K562 (cell line): ENCODE measurements around the gene PSMA8. TPM values are rescaled to one million over a fixed set of nuclear protein-coding genes. Genes with fewer than 3 reads are reported as not detected.
A peak's percentile ranks its signal among the peaks of the same experiment; 100 is the strongest.

Experiments used
- ATF7 ChIP-seq: fragments of 450-650 bp; IDR thresholded peaks from 2 replicates; pipeline ENCODE4 v1.7.1; 2014; ENCODE audit warnings: mild to moderate bottlenecking, moderate library complexity
- CBX5 ChIP-seq: IDR thresholded peaks from 2 replicates; pipeline ENCODE4 v1.6.1; 2014; ENCODE audit warnings: low read depth, borderline replicate concordance
- ELF1 ChIP-seq: fragments of 200-800 bp; sonication (Bioruptor generic); IDR thresholded peaks from 2 replicates; pipeline ENCODE4 v1.6.1; 2016; ENCODE audit warnings: missing genetic modification characterization, missing compliant biosample characterization
- ETS2 ChIP-seq: IDR thresholded peaks from 2 replicates; pipeline ENCODE4 v1.6.1; 2016; ENCODE audit warnings: borderline replicate concordance, missing genetic modification characterization, mild to moderate bottlenecking, moderate library complexity, missing compliant biosample characterization; ENCODE audit not compliant: poor library complexity, severe bottlenecking
- EZH2 ChIP-seq: IDR thresholded peaks from 2 replicates; pipeline ENCODE4 v1.6.1; 2012; ENCODE audit warnings: low read depth, mild to moderate bottlenecking, inconsistent platforms, low read length, borderline replicate concordance
- HDAC1 ChIP-seq, 2 experiments: fragments of 450-650 bp; IDR thresholded peaks; 2 replicates each; pipeline ENCODE4 v1.6.1; 2016 to 2017; ENCODE audit warnings: inconsistent platforms in 1 of 2, mild to moderate bottlenecking in 1 of 2, moderate library complexity in 1 of 2
- HES1 ChIP-seq: fragments of 450-650 bp; IDR thresholded peaks from 2 replicates; pipeline ENCODE4 v1.6.1; 2016; ENCODE audit warnings: low read depth, mild to moderate bottlenecking, moderate library complexity
- MAX ChIP-seq: sonication (generic); formaldehyde crosslinking; IDR thresholded peaks from 2 replicates; pipeline ENCODE4 v1.9.0; 2022; ENCODE audit warnings: mild to moderate bottlenecking, missing genetic modification reagents
- NCOA6 ChIP-seq: fragments of 450-650 bp; IDR thresholded peaks from 2 replicates; pipeline ENCODE4 v1.6.1; 2017; ENCODE audit warnings: mild to moderate bottlenecking
- PHF20 ChIP-seq: fragments of 450-650 bp; IDR thresholded peaks from 2 replicates; pipeline ENCODE4 v1.6.1; 2018; ENCODE audit not compliant: partially characterized antibody
- RAD21 ChIP-seq, 2 experiments: fragments of 250-450 bp in 1 of 2; fragments of 450-650 bp in 1 of 2; sonication (Bioruptor Pico) in 1 of 2; formaldehyde crosslinking in 1 of 2; IDR thresholded peaks in 1 of 2; conservative IDR thresholded peaks in 1 of 2; 2 replicates each; pipeline versions ENCODE4 v1.4.0 to v1.8.0; 2020 to 2022; ENCODE audit warnings: mild to moderate bottlenecking in 2 of 2, moderate library complexity in 1 of 2
- SMAD1 ChIP-seq: fragments of 150-350 bp; IDR thresholded peaks from 2 replicates; pipeline ENCODE4 v1.6.1; 2014; ENCODE audit warnings: low read length, low read depth; ENCODE audit not compliant: partially characterized antibody
- SMARCE1 ChIP-seq: fragments of 450-650 bp; IDR thresholded peaks from 2 replicates; pipeline ENCODE4 v1.7.1; 2016; ENCODE audit warnings: mild to moderate bottlenecking
- TAF1 ChIP-seq: IDR thresholded peaks from 2 replicates; pipeline ENCODE4 v1.6.1; 2011; ENCODE audit warnings: mild to moderate bottlenecking, low read length, moderate library complexity; ENCODE audit not compliant: insufficient read depth, control insufficient read depth, severe bottlenecking; ENCODE audit errors: extremely low read depth
- U2AF2 ChIP-seq: fragments of 200-400 bp; formaldehyde crosslinking; optimal IDR thresholded peaks from 2 replicates; pipeline ENCODE3; 2017; ENCODE audit warnings: low read depth, mild to moderate bottlenecking, low read length
- ZC3H8 ChIP-seq: fragments of 450-650 bp; IDR thresholded peaks from 2 replicates; pipeline ENCODE4 v1.6.1; 2017
- ZNF224 ChIP-seq: sonication (generic); formaldehyde crosslinking; IDR thresholded peaks from 2 replicates; pipeline ENCODE4 v1.8.0; 2022; ENCODE audit warnings: mild to moderate bottlenecking, missing genetic modification reagents
- ZNF311 ChIP-seq: fragments of 250-450 bp; sonication (Bioruptor Pico); IDR thresholded peaks from 2 replicates; pipeline ENCODE4 v1.4.0; 2020; ENCODE audit warnings: mild to moderate bottlenecking, moderate library complexity
- ZNF436 ChIP-seq: fragments of 250-450, 450-650 bp; sonication (Bioruptor Pico); formaldehyde crosslinking; IDR thresholded peaks from 2 replicates; pipeline ENCODE4 v1.7.0; 2020; ENCODE audit warnings: mild to moderate bottlenecking
- ZNF511 ChIP-seq: sonication (generic); formaldehyde crosslinking; IDR thresholded peaks from 2 replicates; pipeline ENCODE4 v1.8.0; 2022; ENCODE audit warnings: mild to moderate bottlenecking, missing genetic modification reagents
- ZNF639 ChIP-seq, 2 experiments: fragments of 200-800 bp in 1 of 2; sonication (Bioruptor generic) in 1 of 2; sonication (generic) in 1 of 2; formaldehyde crosslinking in 1 of 2; IDR thresholded peaks in 1 of 2; conservative IDR thresholded peaks in 1 of 2; 2 replicates each; pipeline versions ENCODE4 v1.5.0 to v1.6.1; 2016 to 2020; ENCODE audit warnings: missing compliant biosample characterization in 1 of 2, missing genetic modification characterization in 1 of 2, missing genetic modification reagents in 1 of 2
- ZNF644 ChIP-seq: fragments of 200-800 bp; sonication (Bioruptor generic); IDR thresholded peaks from 2 replicates; pipeline ENCODE4 v1.6.1; 2016; ENCODE audit warnings: low read depth, missing genetic modification characterization, missing compliant biosample characterization
- polyA plus RNA-seq, 8 experiments: library from polyadenylated mRNA; depleted of rRNA in 4 of 8; stranded (reverse) in 5 of 8; unstranded in 3 of 8; fragments of >200 nt; fragmentation: Nextera tagmentation in 2 of 8; fragmentation: Illumina TruSeq in 1 of 8; extraction: Ambion mirVana in 2 of 8; extraction: Trizol in 1 of 8; gene quantifications; 2 replicates each; pipeline versions ENCODE4 v1.2.1 to v1.2.3, GENCODE V29; 2011 to 2014; ENCODE audit warnings: inconsistent platforms in 1 of 8, missing spikeins in 1 of 8
- total RNA-seq, 7 experiments: library from RNA; depleted of rRNA in 6 of 7; stranded (reverse); fragments of >200 nt in 6 of 7; fragmentation: Illumina TruSeq in 2 of 7; extraction: Trizol in 2 of 7; gene quantifications; 2 replicates each; pipeline versions ENCODE4 v1.2.1 to v1.2.3, GENCODE V29; 2011 to 2021; ENCODE audit warnings: low replicate concordance in 1 of 7
- TF ChIP-seq, protein P1 (sequence below): fragments of 250-450 bp; sonication (Bioruptor Pico); IDR thresholded peaks from 2 replicates; pipeline ENCODE4 v1.5.1; 2021; ENCODE audit warnings: mild to moderate bottlenecking

Gene PSMA8
- total and polyA plus RNA-seq, 9 of the 15 experiments (the other 6 are each of a cell fraction or from before 2014, with no cell fraction given) = not detected

- TF ChIP-seq CBX5 = no peak
- TF ChIP-seq ZNF644 = no peak
- no peak for TF ChIP-seq ZNF311 (CRISPR knock-in tag)
- TF ChIP-seq U2AF2 = no peak
- TF ChIP-seq ELF1 (tag) = peak; percentile 93
- 0 out of 2 replicates have a peak, but pooled peaks have one; percentile 30 for TF ChIP-seq MAX (CRISPR knock-in tag)
- peak; percentile 100 for TF ChIP-seq ATF7
- no peak for TF ChIP-seq NCOA6
- peak; percentile 53 for TF ChIP-seq HES1
- peak; percentile 64 for TF ChIP-seq PHF20
- TF ChIP-seq ZNF511 (CRISPR knock-in tag) = peak; percentile 63; the same call in 1 of the 2 replicates
- TF ChIP-seq RAD21 (CRISPR knock-in tag; conservative IDR thresholded peaks at IDR 0.05 in 1 of 2, IDR thresholded peaks at IDR 0.05 in 1 of 2) = no peak
- no peak for TF ChIP-seq ZNF436
- no peak for TF ChIP-seq EZH2
- peak in 1 of 2 experiments; percentile 47; a peak in 2 of 4 replicates for TF ChIP-seq HDAC1 (IDR thresholded peaks at IDR 0.05)
- peak; percentile 79 for TF ChIP-seq ETS2 (tag)
- TF ChIP-seq SMAD1 = peak; percentile 67
- TF ChIP-seq TAF1 = peak; percentile 89
- TF ChIP-seq ZNF639 (CRISPR knock-in tag; conservative IDR thresholded peaks at IDR 0.05 in 1 of 2, IDR thresholded peaks at IDR 0.05 in 1 of 2) = peak in 1 of 2 experiments; percentile 63; a peak in 2 of 4 replicates
- TF ChIP-seq ZNF224 (CRISPR knock-in tag) = 0 out of 2 replicates have a peak, but pooled peaks have one; percentile 4
- TF ChIP-seq ZC3H8 = no peak
- TF ChIP-seq, protein P1, sequence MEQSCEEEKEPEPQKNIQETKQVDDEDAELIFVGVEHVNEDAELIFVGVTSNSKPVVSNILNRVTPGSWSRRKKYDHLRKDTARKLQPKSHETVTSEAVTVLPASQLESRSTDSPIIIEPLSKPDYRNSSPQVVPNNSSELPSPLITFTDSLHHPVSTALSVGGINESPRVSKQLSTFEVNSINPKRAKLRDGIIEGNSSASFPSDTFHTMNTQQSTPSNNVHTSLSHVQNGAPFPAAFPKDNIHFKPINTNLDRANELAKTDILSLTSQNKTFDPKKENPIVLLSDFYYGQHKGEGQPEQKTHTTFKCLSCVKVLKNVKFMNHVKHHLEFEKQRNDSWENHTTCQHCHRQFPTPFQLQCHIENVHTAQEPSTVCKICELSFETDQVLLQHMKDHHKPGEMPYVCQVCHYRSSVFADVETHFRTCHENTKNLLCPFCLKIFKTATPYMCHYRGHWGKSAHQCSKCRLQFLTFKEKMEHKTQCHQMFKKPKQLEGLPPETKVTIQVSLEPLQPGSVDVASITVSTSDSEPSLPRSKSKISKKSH (CRISPR knock-in tag) = no peak
- no peak for TF ChIP-seq SMARCE1
Observed at GRCh38 chr18:26090130-26091046, 43.3 kb upstream of the PSMA8 start, which contains the start of gene SS18 (continued).
